ENCODE data around the gene HBA1.
"Not testable (repeated sequence)": the region's sequence is repeated elsewhere in the genome, so short reads cannot be mapped to it uniquely, and the experiment has no call there.

HBA1 gene

GRCh38 chr16:152141-153128, 24.0 kb upstream of the HBA1 start, which contains the start of gene HBZ:
HBZ (plus strand) TSS chr16:152644; CDS start chr16:152910, 266 bp downstream.
- Histone ChIP-seq H3K4me2 (ENCODE audit: low read length) (no peak within 1 kb of the TSS), H3K27me3 (ENCODE audit: control insufficient read depth, low read length) (peaks cover 12% of the 10 kb centered on the region; the same call in 1 of the 2 replicates), H4K20me1 (ENCODE audit: control insufficient read depth, insufficient read depth, low read depth, low read length) (no peaks in the 10 kb centered on the region), H3K79me2 (ENCODE audit: control insufficient read depth, low read length) (no peaks in the 10 kb centered on the region), H3K27ac (ENCODE audit: low read depth, low read length) (no peak within 1 kb of the TSS), H3F3A (ENCODE audit: control insufficient read depth, insufficient read depth) (no peaks in the 10 kb centered on the region), H3K9me3 (ENCODE audit: control insufficient read depth, insufficient read depth, low read length) (no peaks in the 10 kb centered on the region), H3K9me2 (replicated peaks; ENCODE audit: control insufficient read depth, low read length) (no peaks in the 10 kb centered on the region), H3K4me3 (ENCODE audit: low read length) (no peak within 1 kb of the TSS), H3K36me3 (ENCODE audit: control insufficient read depth, low read length) (no peaks in the 10 kb centered on the region), H3K4me1 (ENCODE audit: control insufficient read depth, low read length) (no peaks in the 10 kb centered on the region)
- TF ChIP-seq CTCF (IDR thresholded peaks at IDR 0.05; ENCODE audit: low read depth, low read length, poor library complexity, severe bottlenecking) (no peak), EZH2phosphoT487 (IDR thresholded peaks at IDR 0.05; ENCODE audit: borderline replicate concordance, low read length) (no peak)

- not testable (repeated sequence) for H4K20me1 ChIP-seq (ENCODE audit: control insufficient read depth, insufficient read depth, low read depth, low read length); H3K9me2 ChIP-seq (replicated peaks; ENCODE audit: control insufficient read depth, low read length); H3K4me3 ChIP-seq (ENCODE audit: low read length); H3K27ac ChIP-seq (ENCODE audit: low read depth, low read length); H3K36me3 ChIP-seq (ENCODE audit: control insufficient read depth, low read length); H3K79me2 ChIP-seq (ENCODE audit: control insufficient read depth, low read length); H3F3A ChIP-seq (ENCODE audit: control insufficient read depth, insufficient read depth); H3K4me2 ChIP-seq (ENCODE audit: low read length); H3K9me3 ChIP-seq (ENCODE audit: control insufficient read depth, insufficient read depth, low read length); H3K4me1 ChIP-seq (ENCODE audit: control insufficient read depth, low read length)
- H3K27me3 ChIP-seq (ENCODE audit: control insufficient read depth, low read length) = peaks cover 12% of the 10 kb centered on the region; the same call in 1 of the 2 replicates
Measured at GRCh38 chr16:153129-153521, 23.4 kb upstream of the HBA1 start.

- H3K4me3 ChIP-seq (ENCODE audit: low read length); H3K4me2 ChIP-seq (ENCODE audit: low read length); H3F3A ChIP-seq (ENCODE audit: control insufficient read depth, insufficient read depth); H3K4me1 ChIP-seq (ENCODE audit: control insufficient read depth, low read length); H3K79me2 ChIP-seq (ENCODE audit: control insufficient read depth, low read length); H3K36me3 ChIP-seq (ENCODE audit: control insufficient read depth, low read length); H3K9me2 ChIP-seq (replicated peaks; ENCODE audit: control insufficient read depth, low read length); H3K9me3 ChIP-seq (ENCODE audit: control insufficient read depth, insufficient read depth, low read length); H4K20me1 ChIP-seq (ENCODE audit: control insufficient read depth, insufficient read depth, low read depth, low read length); H3K27ac ChIP-seq (ENCODE audit: low read depth, low read length): not testable (repeated sequence)
- H3K27me3 ChIP-seq (ENCODE audit: control insufficient read depth, low read length) = peaks cover 12% of the 10 kb centered on the region; the same call in 1 of the 2 replicates
Measured at GRCh38 chr16:153550-154216, 22.8 kb upstream of the HBA1 start.

GRCh38 chr16:154217-155030, 22.1 kb upstream of the HBA1 start:
- Histone ChIP-seq H3K4me3 (ENCODE audit: low read length) (no peak overlapping the region), H4K20me1 (ENCODE audit: control insufficient read depth, insufficient read depth, low read depth, low read length) (no peaks in the 10 kb centered on the region), H3K9me2 (replicated peaks; ENCODE audit: control insufficient read depth, low read length) (no peaks in the 10 kb centered on the region), H3F3A (ENCODE audit: control insufficient read depth, insufficient read depth) (no peaks in the 10 kb centered on the region), H3K27ac (ENCODE audit: low read depth, low read length) (no peak overlapping the region), H3K4me2 (ENCODE audit: low read length) (no peak overlapping the region), H3K9me3 (ENCODE audit: control insufficient read depth, insufficient read depth, low read length) (no peaks in the 10 kb centered on the region), H3K27me3 (ENCODE audit: control insufficient read depth, low read length) (peaks cover 9% of the 10 kb centered on the region; the same call in 1 of the 2 replicates), H3K79me2 (ENCODE audit: control insufficient read depth, low read length) (no peaks in the 10 kb centered on the region), H3K36me3 (ENCODE audit: control insufficient read depth, low read length) (no peaks in the 10 kb centered on the region), H3K4me1 (ENCODE audit: control insufficient read depth, low read length) (peaks cover 7% of the 10 kb centered on the region)
- TF ChIP-seq EZH2phosphoT487 (IDR thresholded peaks at IDR 0.05; ENCODE audit: borderline replicate concordance, low read length) = no peak
- no peak for TF ChIP-seq CTCF (IDR thresholded peaks at IDR 0.05; ENCODE audit: low read depth, low read length, poor library complexity, severe bottlenecking)

Measured in DOHH2 (cell line).